Anterior cingulate cortex (tissue), 58 donors: ENCODE measurements around the gene NT5M.

ENCODE experiments used
- DNase-seq, 58 donors: peaks; one replicate each; lab custom pipeline; 2025; lab: John Stamatoyannopoulos, UW

NT5M gene

DNA sequence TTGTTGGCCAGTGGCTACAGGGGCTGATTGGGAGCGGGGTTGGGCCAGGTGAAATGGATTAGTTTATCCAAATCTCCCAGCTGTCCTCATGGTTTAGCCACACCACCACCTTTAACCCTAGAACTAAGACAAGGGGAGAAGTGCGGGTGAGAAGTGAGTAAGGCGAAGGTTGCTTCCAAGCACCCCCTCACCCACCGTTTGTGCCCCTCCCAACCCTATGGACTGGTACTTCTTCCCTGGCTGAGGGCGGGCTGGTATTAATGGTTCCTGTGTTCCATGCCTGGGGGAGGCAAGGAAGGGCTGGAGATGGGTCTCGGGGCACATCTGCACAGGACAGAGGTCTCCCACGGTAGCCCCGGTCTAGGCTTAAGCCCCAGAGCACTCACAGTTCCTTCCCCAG is 25.1 kb downstream of the NT5M start:
- DNase-seq: no peak

DNA sequence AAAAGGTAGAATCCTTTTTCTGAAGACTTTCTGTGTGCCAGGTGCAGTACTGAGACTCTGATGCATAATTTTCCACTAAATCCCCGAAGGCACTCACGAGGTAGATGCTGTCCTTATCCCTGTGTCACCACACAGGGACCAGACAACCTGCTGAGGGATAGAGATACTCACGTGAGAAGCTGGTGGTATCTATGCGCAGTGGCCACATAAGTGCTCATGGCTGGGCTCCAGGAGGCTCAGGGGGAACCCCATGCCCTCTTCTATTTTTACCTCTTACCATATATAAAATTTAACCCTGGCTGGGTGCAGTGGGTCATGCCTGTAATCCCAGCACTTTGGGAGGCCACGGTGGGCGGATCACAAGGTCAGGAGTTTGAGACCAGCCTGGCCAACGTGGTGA is 38.3 kb downstream of the NT5M start:
- no peak for DNase-seq

DNA sequence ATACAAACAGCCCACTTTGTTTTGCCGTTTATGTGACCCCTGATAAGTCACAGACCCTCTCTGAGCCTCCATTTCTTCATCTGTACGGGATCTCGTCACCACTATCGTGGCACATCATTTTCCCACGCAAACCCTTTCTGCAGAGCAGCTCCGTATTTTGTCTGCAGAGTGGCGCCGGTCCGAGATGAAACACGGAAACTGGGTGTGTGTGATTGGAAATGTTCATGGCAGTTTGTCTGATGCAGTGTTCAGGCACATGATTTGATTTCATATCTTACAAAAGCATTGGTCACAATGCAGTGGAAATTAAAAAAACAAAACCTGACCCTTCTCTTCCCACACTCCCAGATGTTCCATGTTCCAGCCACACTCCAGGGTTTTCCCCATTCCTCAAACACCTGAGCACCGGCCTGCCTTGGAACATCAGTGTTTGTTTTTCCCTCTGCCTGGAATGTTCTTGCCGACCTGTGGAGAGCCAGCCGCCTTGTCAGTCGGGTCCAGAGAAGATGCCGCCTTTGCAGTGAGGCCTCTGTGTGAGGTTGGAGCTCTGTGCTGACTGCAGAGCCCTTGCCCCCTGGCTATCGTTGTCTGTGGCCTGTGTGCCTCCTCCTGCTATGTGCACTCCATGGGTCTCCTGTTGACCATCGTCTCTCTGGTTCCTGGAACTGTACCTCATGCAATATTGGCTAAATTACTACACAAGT is 39.2 kb downstream of the NT5M start:
- DNase-seq: no peak

DNA sequence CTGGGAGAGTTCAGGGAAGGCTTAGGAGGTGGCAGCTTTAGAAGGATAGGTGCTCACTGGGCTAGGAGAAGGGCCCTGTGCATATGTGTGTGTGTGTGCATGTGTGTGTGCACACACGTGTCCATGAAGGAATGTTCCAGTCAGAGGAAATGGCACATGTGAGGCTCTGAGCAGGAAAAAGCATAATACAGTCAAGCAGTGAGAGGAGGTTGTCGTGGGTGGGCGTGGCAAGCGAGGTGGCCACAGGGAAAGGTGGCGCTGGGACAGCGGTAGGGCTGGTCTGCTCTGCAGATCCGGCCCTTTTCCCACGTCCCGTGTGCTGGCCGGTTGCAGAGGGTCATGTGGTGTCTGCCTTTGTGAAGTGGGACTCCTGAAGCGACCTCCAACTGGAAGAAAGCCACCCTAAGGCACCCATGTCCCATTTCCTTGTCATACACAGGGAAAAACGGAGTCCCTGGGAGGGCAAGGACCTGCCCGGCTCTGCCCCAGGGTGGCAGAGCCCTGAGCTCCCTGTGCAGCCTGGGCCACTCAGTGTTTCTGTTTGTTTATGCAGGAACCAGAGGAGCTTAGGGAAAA is 40.1 kb downstream of the NT5M start:
- no peak for DNase-seq

DNA sequence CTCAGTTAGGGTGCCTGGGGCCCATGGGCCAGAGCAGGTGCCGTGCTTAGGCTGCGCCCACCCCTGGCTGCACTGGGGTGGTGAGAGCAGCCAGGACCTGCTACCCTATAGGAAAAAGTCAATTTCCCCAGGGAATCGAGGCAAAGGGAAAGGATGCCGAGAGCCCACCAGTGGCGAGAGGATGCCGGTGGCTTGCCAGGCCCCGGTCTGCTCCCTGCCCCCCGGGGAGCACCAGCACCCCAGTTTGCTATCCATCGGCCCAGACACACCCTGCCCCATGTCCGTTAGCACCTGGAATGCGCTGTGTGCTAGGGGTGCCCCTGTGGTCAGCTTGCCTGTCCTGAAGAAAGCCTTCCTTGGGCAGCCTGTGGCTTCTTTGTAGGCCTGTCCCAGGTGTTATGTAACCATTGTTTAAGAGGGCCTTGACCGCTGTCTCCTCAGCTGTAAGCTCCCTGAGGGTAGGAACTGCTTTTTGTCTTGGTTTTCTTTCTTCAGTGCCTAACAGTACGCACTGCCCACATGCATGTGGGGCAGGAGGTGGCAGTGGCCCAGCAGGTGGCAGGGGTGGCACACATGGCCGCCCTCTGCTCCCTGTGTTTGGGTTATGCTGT is 40.8 kb downstream of the NT5M start:
- DNase-seq: no peak

DNA sequence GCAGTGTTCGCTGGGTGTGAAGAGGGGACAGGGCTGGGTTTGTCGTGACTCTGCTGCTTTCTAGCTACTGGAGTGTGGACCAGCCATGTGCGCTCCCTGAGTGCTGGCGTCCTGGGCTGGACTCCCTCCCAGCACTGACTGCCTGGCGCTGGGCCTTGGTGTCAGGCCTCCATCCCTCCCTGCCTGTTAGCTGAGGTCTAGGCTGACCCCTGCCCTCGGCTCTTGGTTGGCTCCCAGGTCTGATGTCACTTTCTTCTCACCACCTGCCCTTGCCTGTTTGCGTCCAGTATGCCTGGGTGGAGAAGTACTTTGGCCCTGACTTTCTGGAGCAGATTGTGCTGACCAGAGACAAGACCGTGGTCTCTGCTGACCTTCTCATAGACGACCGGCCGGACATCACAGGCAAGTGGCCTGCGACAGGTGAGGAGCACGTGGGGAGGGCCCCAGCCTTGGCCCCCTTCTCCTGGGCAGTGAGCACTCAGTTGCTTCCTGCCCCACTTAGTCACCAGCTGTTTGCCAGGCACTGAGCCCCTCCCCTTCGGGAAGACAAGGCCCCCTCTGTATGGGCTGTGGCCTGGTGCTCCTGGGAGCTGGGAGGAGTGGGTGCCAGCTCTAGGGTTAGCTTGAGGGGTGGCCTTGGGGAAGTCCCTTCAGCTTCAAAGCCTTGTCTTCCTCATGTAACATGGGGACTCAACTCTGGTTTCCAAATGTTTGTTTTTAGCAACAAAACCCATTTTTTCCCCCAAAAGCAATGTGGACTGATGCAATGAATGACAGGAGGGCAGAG is 41.5 kb downstream of the NT5M start:
- DNase-seq: peak in 5 of 58 donors; percentile 8 to 27 (median 13)

DNA sequence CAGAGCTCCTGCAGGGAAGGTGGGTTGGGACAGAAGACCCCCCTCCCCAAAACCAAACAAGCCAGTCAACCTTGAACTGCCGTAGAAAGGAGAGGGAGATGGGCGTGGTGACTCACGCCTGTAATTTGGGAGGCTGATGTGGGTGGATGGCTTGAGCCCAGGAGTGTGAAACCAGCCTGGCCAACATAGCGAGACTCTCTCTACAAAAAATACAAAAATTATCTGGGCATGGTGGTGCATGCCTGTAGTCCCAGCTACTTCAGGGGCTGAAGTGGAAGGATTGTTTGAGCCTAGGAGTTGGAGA is 42.1 kb downstream of the NT5M start:
- DNase-seq: no peak

DNA sequence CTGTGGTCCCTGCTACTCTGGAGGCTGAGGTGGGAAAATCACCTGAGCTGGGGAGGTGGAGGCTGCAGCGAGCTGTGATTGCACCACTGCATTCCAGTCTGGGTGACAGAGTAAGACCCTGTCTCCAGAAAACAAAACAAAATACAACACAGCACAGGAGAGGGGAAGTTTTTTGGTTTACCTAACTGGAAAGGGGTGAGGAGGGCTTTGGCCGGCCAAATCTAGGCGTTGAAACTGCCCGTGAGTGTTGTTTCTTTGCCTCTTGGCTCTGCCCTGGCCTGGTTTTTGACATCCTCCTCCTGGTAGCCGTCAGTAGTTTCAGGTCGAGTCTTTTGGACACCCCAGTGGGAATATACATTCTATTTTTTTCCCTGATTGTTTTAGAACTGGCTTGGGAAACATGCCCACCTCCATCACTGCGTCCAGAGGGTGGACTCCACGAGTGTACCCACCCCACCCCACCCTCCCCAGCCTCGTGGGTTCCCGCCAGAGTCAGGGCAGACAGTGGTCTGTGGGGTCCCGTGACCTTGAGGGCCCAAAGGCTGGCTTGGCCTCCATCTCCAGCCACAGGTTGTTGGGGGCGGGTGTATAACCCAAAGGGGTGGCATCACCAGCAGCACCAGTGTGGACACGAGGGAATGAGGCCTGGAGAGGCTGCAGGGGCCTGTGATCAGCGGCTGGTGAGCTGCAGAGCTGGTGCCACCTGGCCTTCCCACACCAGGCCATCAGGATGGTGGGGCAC is 42.7 kb downstream of the NT5M start:
- no peak for DNase-seq

DNA sequence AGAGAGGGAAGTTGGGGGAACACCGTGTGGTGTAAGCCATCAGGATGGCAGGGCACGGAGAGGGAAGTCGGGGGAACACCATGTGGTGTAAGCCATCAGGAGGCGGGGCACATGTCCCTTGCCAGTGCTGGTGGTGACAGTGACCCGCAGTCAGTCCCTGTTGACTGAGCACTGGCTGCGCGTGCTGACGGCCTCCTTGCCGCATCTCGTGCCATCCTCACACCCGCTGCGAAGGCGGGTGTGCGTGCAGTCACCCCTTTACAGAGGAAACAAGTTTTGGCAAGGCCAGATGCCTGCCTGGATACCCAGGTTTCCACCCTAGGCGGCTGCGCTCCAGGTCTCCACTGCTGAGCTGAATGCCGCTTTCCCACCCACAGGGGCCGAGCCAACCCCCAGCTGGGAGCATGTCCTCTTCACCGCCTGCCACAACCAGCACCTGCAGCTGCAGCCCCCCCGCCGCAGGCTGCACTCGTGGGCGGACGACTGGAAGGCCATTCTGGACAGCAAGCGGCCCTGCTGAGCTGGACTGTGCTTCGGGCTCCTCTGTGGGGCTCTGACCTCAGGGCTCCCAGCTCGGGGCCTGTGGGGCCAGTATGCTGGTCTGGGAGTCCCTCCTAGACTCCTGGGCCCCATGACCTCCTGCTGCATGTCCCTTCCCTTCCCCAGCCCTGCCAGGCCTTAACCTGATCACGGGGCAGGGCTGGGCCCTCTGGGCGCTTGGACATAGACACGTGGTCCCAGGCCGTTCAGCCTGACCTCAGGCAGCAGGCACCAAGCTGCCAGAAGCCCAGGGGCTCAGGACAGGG is 43.5 kb downstream of the NT5M start:
- DNase-seq: no peak

DNA sequence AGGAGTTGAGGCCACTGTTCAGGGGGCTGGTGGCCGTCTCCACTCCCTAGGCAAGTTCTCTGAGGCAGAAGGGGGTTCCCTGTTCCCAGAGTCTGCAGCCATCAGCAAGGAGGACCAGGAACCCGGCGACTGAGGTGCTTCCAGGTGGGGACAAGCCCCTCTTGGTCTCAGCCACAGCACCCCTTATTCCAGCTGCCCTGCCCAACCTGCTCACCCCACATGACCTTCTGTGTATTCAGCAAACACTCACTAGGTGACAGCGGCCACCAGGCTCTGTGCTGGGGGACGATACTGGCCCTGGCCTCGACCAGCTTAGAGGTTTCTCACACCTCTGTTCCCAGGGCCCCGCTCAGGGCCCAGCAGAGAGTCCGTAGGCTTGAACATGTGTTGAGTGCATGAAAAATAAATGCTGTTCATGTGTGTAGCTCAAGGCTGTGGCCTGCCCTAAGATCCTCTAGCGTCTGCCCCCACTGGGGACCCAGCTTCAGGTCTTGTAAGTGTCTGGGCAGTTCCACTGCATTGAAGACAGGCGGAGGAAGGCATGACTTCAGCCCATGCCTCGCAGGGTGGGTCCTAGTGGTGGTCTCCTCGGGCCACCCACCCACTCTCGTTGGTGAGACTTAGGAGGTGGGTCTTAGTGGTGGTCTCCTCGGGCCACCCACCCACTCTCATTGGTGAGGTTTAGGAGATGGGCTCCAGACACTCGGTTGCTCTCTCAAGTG is 44.2 kb downstream of the NT5M start:
- DNase-seq: no peak

DNA sequence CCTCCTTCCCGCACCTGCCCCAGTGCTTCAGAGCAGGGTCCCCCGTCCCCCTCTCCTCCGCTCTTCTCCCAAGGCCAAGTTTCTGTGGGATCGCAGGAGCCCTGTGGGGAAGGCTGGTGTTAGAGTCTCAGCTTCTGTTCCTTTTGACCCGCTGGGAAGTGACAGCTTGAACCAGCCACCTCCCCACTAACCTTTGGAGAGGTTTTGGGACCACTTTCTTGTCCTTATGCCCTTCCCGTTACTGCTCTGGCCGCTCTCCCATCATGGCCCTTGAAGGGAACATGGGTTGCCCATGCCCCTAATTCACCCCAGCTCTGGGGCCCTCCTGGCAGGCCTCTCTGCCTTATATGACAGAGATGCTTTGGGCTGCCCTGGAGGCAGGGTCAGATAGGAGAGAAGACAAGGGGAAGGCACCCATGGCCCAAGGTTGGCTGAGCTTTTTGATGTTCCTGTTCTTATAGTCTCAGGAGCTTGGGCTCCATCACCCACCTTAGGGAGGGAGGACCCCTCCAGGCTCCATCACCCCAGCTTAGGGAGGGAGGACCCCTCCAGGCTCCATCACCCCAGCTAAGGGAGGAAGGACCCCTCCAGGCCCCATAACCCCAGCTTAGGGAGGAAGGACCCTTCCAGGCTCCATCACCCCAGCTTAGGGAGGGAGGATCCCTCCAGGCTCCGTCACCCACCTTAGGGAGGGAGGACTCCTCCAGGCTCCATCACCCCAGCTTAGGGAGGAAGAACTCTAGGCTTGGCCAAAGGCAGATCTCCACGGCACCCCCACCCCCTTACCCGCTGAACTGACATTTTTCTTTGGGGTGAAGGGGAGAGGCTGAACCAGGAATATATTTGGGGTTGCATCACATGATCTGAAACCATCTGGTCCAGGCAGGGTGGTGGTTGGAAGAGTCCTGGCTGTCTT is 45.0 kb downstream of the NT5M start:
- DNase-seq: no peak

DNA sequence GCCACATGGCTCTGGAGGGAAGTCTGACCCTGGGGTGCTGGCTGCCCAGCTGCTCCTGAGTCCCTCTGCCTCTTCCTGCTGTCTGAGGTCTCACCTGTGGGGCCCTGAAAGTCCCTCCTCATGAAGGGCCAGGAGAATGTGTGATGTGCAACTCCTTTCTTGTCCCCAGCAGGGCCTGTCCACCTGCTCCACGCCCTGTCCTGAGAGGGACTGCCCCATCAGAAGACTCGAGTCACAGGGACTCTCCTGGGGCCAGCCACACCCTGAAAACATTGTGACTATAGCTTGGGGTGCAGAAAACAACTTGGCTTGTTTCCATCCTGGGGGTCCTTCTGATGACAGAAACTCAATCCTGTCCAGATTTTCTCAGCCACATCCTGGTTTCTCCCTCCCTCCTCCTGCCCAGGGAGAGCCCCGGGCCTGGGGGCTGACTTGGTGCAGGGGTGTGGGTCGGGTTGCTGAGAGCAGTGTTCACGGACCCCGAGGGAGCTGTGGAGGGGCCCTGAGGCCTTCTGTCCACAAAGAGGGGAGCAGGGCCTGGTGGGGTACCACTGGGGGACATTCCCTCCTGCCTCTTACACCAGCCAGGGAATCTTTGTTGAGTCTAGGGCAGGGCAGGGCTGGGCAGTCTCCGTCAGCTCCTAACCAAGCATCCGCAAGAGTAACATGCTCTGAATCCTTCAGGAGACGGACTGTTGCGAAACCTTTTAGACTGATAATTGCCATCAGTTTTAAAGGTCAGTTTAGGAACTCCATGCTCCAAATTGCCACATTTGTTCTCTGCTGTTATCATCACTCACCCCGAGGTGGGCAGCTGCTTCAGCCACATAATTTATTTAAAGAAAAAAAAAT is 45.9 kb downstream of the NT5M start:
- no peak for DNase-seq

DNA sequence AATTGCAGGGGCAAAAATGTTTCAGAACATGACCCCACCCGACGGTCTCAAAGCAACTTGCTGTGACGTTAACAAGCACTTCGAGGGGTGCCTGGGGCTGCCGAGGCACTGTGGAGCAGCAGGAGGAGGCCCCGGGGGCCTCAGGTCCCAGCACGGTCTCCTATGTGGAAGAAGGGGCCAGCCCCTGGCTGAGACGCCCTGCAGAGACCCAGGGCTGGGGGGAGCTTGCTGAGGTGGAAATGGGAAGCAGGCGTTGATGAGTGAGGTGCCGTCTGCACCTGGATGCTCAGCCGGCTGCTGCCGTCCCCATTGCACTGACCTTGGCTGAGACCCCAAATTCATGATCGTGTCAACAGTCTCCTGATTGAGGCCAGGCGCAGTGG is 46.5 kb downstream of the NT5M start:
- DNase-seq: no peak

DNA sequence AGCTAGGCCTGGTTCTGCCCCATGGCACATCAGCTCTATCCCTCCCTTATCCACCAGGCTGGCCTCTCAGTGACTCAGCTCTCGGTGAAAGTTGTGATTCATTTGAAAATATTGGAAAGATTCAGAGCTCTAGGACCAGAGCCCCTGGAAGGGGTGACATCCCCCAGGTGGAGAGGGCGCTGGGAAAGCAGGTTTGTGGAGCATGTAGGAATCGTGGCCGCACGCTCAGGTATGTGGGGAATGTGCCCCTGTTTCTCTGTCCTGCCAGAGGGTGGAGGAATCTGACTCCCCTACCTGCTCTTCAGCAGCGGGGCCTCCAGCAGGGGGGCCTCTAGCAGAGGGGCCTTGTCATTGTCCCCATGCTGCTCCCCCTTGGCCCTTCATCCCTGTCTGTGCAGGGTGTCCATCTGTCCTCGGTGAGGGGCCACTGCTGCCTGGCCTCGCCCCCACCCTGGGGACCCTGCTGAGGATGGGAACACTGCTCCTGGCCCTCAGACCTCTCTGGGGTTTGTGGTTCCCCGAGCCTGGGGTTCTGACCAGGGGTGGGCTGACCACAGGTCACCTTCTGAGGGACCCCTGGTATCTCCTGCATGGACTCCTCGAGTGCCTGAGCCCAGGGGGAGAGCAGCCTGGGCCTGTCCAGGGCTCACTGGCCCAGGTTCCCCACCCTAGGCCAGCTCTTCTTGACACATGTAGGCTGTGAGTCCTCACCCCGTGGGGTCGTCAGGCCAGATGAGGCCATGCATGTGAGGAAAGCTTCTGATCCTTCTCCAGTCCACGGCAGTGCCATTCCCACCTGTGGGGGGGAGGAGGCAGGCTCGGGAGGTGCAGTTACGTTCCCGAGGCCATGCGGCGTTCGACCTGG is 47.5 kb downstream of the NT5M start:
- no peak for DNase-seq

DNA sequence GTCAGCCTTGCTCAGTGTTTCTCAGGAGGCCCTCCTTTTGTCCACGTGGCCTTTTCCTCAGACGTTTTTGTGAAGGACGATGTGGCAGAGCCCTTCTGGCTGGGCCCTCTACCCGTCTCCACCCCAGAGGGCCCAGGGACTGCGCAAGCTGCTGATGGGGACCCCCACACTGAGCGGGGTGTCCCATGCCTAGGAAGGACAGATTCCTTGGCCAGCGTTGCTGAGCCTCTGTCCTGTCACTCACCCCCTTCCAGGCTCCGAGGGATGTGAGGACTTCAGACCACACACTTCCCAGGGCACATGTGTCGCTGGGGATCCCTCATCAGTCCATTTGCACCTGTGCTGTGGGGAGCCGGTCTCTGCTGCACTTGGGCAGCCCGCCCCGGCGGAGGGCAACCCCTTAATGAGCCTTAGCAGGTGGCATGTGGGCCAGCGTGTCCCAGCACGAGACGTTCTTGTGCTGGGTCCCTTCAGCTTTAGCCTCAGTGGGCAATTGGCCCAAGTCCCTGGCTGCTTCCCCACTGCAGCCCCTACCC is 48.3 kb downstream of the NT5M start:
- no peak for DNase-seq
